ENCODE data around the gene AFG3L2. TPM values are rescaled to one million over a fixed set of nuclear protein-coding genes. Genes with fewer than 3 reads are reported as not detected.

AFG3L2 gene
- total RNA-seq, 1 donor from 2014 or later, result 145 TPM

DNA sequence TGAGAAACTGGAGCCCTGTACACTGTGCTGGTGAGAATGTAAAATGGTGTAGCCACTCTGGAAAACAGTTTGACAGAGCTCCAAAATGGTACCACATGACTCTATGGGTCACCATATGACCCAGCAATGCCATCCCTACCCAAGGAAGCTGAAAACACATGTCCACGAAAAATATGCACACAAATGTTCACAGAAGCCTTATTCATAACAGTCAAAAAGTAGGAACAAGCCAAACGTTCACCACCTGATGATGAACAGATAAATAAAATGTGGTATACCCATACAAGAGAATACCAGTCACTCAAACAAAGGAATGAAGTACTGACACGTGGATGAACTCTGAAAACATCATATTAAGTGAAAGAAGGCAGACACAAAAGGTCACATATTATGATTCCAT lies 4.6 kb downstream of the AFG3L2 start:
- no peak for DNase-seq
- no peak for ATAC-seq (ENCODE audit: poor library complexity)
- intact Hi-C loops (cut with DNase I), result loop anchor here (10.0 kb wide), 1 partner anchor 58 kb away; no protein-coding TSS in a partner anchor

GRCh38 chr18:12371590-12371989 lies 5.4 kb downstream of the AFG3L2 start:
- intact Hi-C loops (cut with DNase I), result loop anchor here (10.0 kb wide), 1 partner anchor 57 kb away; no protein-coding TSS in a partner anchor
- no peak for ATAC-seq (ENCODE audit: poor library complexity)
- DNase-seq, result no peak

GRCh38 chr18:12369211-12369610 lies 7.8 kb downstream of the AFG3L2 start:
- ATAC-seq (ENCODE audit: poor library complexity) (no peak), DNase-seq (no peak)
- intact Hi-C loops (cut with DNase I), result no loop called here

GRCh38 chr18:12366784-12367183 lies 10.2 kb downstream of the AFG3L2 start:
- intact Hi-C loops (cut with DNase I), result no loop called here
- DNase-seq (no peak), ATAC-seq (ENCODE audit: poor library complexity) (no peak)

DNA sequence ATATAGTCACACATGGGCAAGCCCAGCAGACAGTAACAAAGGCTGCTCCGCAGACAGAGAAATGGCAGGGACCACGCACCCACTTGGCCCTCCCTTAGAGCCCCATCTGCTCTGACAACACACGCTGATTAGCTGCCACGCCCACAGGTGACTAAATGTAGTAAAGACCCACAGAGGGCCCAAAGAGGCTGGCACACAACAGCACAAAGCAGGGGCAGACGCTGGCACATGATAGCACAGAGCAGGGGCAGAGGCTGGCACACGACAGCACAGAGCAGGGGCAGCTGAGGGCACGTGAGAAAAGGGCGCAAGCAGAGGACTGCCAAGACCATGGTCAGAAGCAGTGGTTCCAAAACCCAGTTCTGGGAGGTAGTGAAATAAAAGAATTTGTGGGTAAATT lies 10.6 kb downstream of the AFG3L2 start:
- ATAC-seq (ENCODE audit: poor library complexity) (peak; percentile 64), DNase-seq (peak; percentile 73)
- intact Hi-C loops (cut with DNase I), result no loop called here

- DNase-seq (no peak), ATAC-seq (ENCODE audit: poor library complexity) (peak; percentile 82)
- intact Hi-C loops (cut with DNase I), result no loop called here
Measured at GRCh38 chr18:12362473-12363174, 14.4 kb downstream of the AFG3L2 start.

DNA sequence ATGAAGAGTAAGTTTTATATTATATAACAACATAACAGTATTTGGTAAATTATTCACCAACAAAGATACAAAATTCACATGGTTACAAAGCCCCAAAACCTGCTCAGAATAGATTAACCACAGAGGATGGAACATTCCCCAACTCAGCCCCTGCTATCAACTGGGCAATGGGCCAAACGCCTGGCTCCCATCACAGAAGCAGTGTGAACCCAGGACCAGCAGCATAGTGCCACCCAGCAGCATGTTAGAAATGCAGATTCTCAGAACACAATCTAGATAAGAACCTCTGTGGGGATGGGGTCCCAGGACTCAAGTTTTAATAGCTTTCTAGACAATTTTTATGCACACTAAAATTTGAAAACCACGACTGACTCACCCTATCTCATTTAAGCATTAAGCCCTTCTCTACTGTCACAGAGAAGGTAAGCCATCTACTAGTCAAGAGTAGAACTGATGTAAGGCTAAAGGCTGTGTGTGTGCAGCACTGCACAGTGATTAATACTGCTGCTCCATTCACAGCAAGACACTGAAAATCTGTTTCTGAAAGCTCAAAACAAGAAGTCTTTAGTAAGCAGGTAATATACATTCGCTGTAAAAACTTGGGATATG lies 15.2 kb downstream of the AFG3L2 start:
- intact Hi-C loops (cut with DNase I), result no loop called here
- ATAC-seq (ENCODE audit: poor library complexity) (peak; percentile 78), DNase-seq (peak; percentile 77)

DNA sequence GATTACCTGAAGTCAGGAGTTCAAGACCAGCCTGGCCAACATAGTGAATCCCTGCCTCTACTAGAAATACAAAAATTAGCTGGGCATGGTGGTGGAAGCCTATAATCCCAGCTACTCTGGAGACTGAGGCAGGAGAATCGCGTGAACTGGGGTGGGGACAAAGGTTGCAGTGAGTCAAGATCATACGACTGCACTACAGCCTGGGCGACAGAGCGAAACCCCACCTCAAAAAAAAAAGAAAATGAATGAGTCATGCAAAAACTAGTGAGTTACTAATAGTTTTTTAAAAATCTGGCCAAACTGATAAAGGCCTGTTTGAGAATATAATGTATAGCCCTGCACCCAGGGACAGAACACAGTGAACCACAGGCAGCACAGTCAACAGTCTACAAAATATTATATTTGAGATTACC lies 17.5 kb downstream of the AFG3L2 start:
- intact Hi-C loops (cut with DNase I), result no loop called here
- ATAC-seq (ENCODE audit: poor library complexity) (no peak), DNase-seq (no peak)

DNA sequence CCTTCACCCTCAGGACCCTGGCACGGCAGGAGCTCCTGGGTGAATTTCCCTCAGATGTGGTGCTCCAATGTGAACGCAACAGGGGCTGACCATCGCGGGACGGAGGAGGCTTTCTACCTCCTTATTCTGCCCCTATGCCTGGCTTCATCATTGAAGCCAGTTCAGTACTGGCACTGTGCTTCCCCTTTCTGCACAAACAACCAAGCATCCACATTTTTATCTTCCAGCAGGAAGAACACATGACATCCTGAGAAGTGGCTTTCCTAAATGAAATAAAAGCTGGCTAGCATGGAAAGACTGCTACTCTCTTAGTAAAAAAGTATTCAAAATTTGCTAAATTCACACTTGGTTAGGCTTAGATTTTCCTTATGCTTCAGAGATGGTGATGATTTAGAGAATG lies 24.8 kb downstream of the AFG3L2 start:
- DNase-seq (no peak), ATAC-seq (ENCODE audit: poor library complexity) (no peak)
- intact Hi-C loops (cut with DNase I), result no loop called here

GRCh38 chr18:12347895-12348294 lies 29.1 kb downstream of the AFG3L2 start:
- DNase-seq (no peak), ATAC-seq (ENCODE audit: poor library complexity) (no peak)
- intact Hi-C loops (cut with DNase I), result no loop called here

DNA sequence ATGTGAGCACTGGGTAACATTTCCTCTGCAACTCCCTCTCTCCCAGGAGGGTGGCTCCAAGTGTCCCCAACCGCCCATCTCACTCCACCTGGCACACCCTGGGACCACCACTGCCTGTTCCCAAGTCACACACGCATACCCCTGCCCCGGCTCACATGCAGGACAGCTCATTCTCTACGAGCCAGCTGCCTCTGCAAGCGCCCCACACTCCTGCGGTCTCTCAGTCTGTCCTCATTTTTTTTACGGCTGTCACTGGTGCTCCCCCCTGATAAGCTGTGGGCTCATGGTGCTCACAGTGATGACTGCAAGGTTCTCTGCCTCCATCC lies 30.8 kb downstream of the AFG3L2 start:
- ATAC-seq (ENCODE audit: poor library complexity), result peak; percentile 5
- no peak for DNase-seq
- intact Hi-C loops (cut with DNase I), result no loop called here

DNA sequence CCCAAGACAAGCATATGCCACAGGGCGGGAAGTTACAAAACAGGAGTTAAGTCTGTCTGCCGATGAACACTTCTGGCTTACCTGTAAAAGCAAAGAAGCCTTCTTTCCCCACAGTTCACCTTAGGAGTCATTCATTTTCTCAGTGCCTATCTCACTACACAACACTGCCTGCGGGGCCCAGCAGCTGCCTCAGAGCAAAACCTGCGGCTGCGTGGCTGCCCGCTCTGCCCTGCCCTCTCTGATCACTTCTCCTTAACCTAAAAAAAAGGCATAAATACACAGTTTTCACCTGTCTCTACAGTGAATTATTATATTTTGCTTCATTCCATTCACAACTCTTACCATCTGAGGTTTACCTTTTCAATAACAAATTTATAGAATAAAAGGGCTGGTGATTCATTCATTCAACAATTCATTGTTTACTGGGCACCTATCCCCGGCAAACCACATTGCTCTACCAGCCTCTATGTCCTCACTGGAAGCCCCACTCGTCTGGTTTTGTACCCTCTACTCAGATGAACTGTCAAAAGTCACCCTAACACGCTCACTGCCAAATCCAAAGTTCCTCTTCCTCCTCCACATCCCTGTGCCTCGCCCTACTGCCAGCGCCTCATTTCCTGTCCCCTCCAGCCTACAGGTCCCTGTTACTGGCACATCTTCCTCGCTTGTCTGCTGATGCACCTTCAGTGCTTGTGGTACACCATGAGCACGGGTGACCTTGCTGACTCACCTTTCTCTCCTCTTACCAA lies 31.4 kb downstream of the AFG3L2 start:
- intact Hi-C loops (cut with DNase I), result no loop called here
- DNase-seq (no peak), ATAC-seq (ENCODE audit: poor library complexity) (peak; percentile 5)

- ATAC-seq (ENCODE audit: poor library complexity), result no peak
- intact Hi-C loops (cut with DNase I), result no loop called here
- DNase-seq, result no peak
Measured at GRCh38 chr18:12342661-12343060, 34.4 kb downstream of the AFG3L2 start.

DNA sequence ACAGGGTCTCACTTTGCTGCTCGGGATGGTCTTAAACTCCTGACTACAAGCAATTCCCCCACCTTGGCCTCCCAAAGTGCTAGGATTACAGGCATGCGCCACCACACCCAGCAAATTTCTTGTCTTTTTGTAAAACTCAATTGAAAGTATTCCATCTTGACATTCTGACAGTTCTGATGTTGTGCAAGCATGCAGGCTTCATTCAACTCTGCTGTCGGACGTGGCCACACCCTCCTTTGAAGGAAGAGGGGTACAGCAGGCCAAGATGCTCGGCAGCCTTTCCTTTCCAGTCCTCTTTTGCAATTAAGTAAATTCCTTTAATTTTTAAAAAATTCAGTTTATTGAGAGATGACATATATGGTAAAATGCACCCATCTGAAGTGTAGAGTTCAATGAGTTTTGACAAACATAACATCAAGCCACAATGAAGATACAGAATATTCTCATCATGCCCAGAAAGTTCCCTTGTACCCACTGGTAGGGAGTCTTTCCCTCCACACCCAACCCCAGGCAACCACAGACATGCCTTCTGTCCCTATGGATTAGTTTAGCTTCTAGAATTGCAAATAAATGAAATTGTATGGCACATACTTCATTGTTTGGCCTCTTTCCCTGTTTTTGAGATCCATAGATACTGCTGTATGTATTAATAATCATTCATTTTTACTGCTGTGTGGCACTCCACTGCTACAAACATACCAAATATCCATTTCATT lies 35.9 kb downstream of the AFG3L2 start:
- DNase-seq, result no peak
- ATAC-seq (ENCODE audit: poor library complexity), result no peak
- intact Hi-C loops (cut with DNase I), result no loop called here

DNA sequence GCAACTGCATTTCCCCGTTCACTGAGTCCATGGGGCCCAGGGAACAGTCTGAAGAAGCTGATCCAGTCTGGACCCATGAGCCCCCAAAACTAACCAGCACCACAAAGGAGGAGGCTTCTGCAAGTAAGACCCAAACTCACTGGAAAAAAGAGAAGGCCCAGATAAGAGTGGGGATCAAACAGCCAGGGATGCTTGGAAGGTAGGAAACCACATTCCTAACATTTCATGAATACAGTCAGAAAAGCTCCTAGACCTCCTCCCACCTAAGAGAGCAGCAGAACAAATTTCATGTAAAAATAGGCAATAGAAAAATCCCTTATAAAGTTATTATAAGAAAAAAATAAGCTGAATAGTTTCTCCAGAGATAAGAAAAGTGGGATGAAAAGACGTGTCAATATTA lies 38.6 kb downstream of the AFG3L2 start:
- intact Hi-C loops (cut with DNase I), result no loop called here
- ATAC-seq (ENCODE audit: poor library complexity) (no peak), DNase-seq (no peak)

- intact Hi-C loops (cut with DNase I), result no loop called here
- ATAC-seq (ENCODE audit: poor library complexity), result no peak
Measured at GRCh38 chr18:12336887-12337286, 40.1 kb downstream of the AFG3L2 start.

DNA sequence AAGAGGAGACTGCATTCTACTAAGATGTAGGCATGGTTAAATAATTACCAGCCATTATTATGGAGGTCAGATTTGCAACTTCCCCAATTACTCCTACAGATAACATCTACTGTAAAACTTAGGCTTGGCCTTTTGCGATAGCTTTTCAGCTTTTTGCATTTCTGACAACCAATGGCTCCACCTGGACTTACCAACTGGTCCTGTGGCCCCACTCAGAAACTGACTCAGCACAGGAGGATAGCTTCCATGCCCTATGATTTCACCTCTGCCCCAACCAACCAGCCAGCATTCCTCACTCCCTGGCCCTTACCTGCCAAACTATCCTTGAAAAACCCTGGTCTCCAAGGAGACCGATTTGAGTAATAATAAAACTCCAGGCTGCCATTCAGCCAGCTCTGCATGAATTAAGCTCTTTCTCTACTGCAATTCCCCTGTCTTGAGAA lies 40.8 kb downstream of the AFG3L2 start:
- DNase-seq (no peak), ATAC-seq (ENCODE audit: poor library complexity) (peak; percentile 69)
- intact Hi-C loops (cut with DNase I), result no loop called here

More at GRCh38 chr18:12336887-12337286, 40.1 kb downstream of the AFG3L2 start:
- no peak for DNase-seq

- intact Hi-C loops (cut with DNase I), result no loop called here
- DNase-seq (no peak), ATAC-seq (ENCODE audit: poor library complexity) (no peak)
Measured at GRCh38 chr18:12335503-12335902, 41.5 kb downstream of the AFG3L2 start.

- DNase-seq, result no peak
- ATAC-seq (ENCODE audit: poor library complexity), result no peak
- intact Hi-C loops (cut with DNase I), result no loop called here
Measured at GRCh38 chr18:12334863-12335262, 42.2 kb downstream of the AFG3L2 start.

Measured in Right ventricle myocardium superior (tissue), 1 donor.